Uterus (tissue), 2 donors: ENCODE measurements around the gene MORN3.

ENCODE experiments used
- POLR2A ChIP-seq, 2 donors: fragments of 450-650 bp; IDR thresholded peaks; one replicate each; pipeline ENCODE4 v1.6.1; 2016; ENCODE audit warnings: antibody characterized with exemption in 2 of 2, mild to moderate bottlenecking in 1 of 2, moderate library complexity in 1 of 2
- TF ChIP-seq, protein P1 (sequence below), 4 experiments: fragments of 200-600 bp in 2 of 4; fragments of 450-650 bp in 2 of 4; sonication (generic) in 2 of 4; IDR thresholded peaks; one replicate each; pipeline ENCODE4 v1.5.1; 2016 to 2019; ENCODE audit warnings: antibody characterized with exemption in 4 of 4, mild to moderate bottlenecking in 2 of 4, moderate library complexity in 1 of 4

- TF ChIP-seq, protein P1, sequence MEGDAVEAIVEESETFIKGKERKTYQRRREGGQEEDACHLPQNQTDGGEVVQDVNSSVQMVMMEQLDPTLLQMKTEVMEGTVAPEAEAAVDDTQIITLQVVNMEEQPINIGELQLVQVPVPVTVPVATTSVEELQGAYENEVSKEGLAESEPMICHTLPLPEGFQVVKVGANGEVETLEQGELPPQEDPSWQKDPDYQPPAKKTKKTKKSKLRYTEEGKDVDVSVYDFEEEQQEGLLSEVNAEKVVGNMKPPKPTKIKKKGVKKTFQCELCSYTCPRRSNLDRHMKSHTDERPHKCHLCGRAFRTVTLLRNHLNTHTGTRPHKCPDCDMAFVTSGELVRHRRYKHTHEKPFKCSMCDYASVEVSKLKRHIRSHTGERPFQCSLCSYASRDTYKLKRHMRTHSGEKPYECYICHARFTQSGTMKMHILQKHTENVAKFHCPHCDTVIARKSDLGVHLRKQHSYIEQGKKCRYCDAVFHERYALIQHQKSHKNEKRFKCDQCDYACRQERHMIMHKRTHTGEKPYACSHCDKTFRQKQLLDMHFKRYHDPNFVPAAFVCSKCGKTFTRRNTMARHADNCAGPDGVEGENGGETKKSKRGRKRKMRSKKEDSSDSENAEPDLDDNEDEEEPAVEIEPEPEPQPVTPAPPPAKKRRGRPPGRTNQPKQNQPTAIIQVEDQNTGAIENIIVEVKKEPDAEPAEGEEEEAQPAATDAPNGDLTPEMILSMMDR (IDR thresholded peaks at IDR 0.05) = no peak
- no peak for TF ChIP-seq POLR2A (IDR thresholded peaks at IDR 0.05)
Observed at GRCh38 chr12:121709478-121709961, 40.1 kb upstream of the MORN3 start.
